ENCODE results near the gene DNAAF6. TPM values are rescaled to one million over a fixed set of nuclear protein-coding genes. Genes with fewer than 3 reads are reported as not detected.

The DNAAF6 gene
- total RNA-seq, 4 donors from 2014 or later, result not detected

DNA sequence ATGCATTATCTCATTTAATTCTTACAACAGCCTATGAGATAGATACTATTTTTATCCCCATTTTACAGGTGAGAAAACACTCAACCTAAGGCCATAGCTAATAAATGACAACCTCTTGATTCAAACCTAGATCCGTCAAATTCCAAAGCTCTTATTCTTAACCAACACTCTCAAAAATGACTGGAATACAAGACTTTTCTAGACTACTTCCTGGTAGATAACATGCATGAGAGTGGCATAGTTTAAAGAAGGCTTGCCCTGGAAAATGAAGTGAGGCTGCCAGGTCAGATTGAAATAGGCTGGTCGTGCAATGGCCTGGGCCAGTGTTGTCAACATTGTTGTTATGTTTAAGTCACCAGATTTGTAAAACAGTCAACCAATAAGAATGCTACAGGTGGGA, 86.6 kb downstream of the DNAAF6 start:
- no peaks in the 10 kb centered on the region for H3K9me3 ChIP-seq
- H3K4me1 ChIP-seq, result no peaks in the 10 kb centered on the region
- H3K4me3 ChIP-seq, result no peak overlapping the region
- no peaks in the 10 kb centered on the region for H3K36me3 ChIP-seq
- TF ChIP-seq POLR2A (IDR thresholded peaks at IDR 0.05) (no peak), EP300 (IDR thresholded peaks at IDR 0.05) (no peak), POLR2AphosphoS5 (IDR thresholded peaks at IDR 0.05) (no peak)
- TF ChIP-seq, protein P1, sequence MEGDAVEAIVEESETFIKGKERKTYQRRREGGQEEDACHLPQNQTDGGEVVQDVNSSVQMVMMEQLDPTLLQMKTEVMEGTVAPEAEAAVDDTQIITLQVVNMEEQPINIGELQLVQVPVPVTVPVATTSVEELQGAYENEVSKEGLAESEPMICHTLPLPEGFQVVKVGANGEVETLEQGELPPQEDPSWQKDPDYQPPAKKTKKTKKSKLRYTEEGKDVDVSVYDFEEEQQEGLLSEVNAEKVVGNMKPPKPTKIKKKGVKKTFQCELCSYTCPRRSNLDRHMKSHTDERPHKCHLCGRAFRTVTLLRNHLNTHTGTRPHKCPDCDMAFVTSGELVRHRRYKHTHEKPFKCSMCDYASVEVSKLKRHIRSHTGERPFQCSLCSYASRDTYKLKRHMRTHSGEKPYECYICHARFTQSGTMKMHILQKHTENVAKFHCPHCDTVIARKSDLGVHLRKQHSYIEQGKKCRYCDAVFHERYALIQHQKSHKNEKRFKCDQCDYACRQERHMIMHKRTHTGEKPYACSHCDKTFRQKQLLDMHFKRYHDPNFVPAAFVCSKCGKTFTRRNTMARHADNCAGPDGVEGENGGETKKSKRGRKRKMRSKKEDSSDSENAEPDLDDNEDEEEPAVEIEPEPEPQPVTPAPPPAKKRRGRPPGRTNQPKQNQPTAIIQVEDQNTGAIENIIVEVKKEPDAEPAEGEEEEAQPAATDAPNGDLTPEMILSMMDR (IDR thresholded peaks at IDR 0.05), result no peak
- DNase-seq (ENCODE audit: low spot score in 2 of 2), result no peak
- no peak overlapping the region for H3K27ac ChIP-seq
- H3K27me3 ChIP-seq, result no peaks in the 10 kb centered on the region
- 59% methylated on average over 2 of the region's 2 CpGs for WGBS

Other genes with a start within 250 kb of the DNAAF6 start
- 10 to 100 TPM; 17.4 to 33.2 (median 24.9) TPM for gene MORC4, start 206.4 kb upstream of the DNAAF6 start, total RNA-seq
- 10 to 100 TPM; 11.7 to 29.7 (median 18.9) TPM for gene RBM41, start 87.8 kb upstream of the DNAAF6 start, total RNA-seq
- 1 to 10 TPM; 1.3 to 8.8 (median 1.4) TPM for gene NUP62CL, start 178 bp upstream of the DNAAF6 start, total RNA-seq
- not detected for gene FRMPD3, start 243.0 kb downstream of the DNAAF6 start, total RNA-seq

All from suprapubic skin (tissue), 4 donors.